A673 (cell line): Measurements from ENCODE around the gene ZBTB37. TPM values are rescaled to one million over a fixed set of nuclear protein-coding genes. Genes with fewer than 3 reads are reported as not detected.

ENCODE experiments used
- BruUV-seq: library from RNA; stranded (reverse); fragments of 400-500 nt; replicated peaks from 2 replicates; lab custom pipeline; 2021; lab: Mats Ljungman, UMichigan
- CTCF ChIA-PET: fragments of 300-600 bp; sonication (Branson Sonifier 250); formaldehyde crosslinking; loops from one replicate; lab custom pipeline; 2022; ENCODE audit warnings: antibody characterized with exemption; lab: Charles Lee
- POLR2A ChIA-PET: fragments of 300-600 bp; sonication (Branson Sonifier 250); formaldehyde crosslinking; loops from one replicate; lab custom pipeline; 2022; ENCODE audit warnings: antibody characterized with exemption; ENCODE audit not compliant: low non-redundant PET; lab: Charles Lee
- DNase-seq: peaks from one replicate; pipeline ENCODE4 v3.0.0-alpha.2; 2015; ENCODE audit warnings: low spot score
- H3K27ac ChIP-seq: fragments of 200-600 bp; sonication (generic); 2 replicates; pipeline ENCODE4 v1.5.1; 2016; ENCODE audit warnings: mixed run types, low read depth, mild to moderate bottlenecking, mixed read lengths, antibody characterized with exemption, low read length; ENCODE audit not compliant: poor library complexity, severe bottlenecking
- H3K27me3 ChIP-seq: fragments of 200-600 bp; sonication (generic); replicated peaks from 2 replicates; pipeline ENCODE4 v1.6.1; 2017; ENCODE audit warnings: mixed run types, low read depth, mild to moderate bottlenecking, mixed read lengths, antibody characterized with exemption, low read length; ENCODE audit not compliant: insufficient read depth, poor library complexity
- H3K36me3 ChIP-seq: fragments of 200-600 bp; sonication (generic); 2 replicates; pipeline ENCODE4 v1.6.1; 2016; ENCODE audit warnings: mixed run types, mild to moderate bottlenecking, mixed read lengths, antibody characterized with exemption, low read length; ENCODE audit not compliant: insufficient read depth, poor library complexity, severe bottlenecking
- H3K4me1 ChIP-seq: fragments of 200-600 bp; sonication (generic); 2 replicates; pipeline ENCODE4 v1.6.1; 2017; ENCODE audit warnings: mixed run types, mild to moderate bottlenecking, mixed read lengths, antibody characterized with exemption, low read length; ENCODE audit not compliant: insufficient read depth, poor library complexity, severe bottlenecking
- H3K4me3 ChIP-seq: fragments of 200-600 bp; sonication (generic); 2 replicates; pipeline ENCODE4 v1.5.1; 2016; ENCODE audit warnings: low read depth, mixed run types, mild to moderate bottlenecking, mixed read lengths, low read length; ENCODE audit not compliant: poor library complexity, severe bottlenecking
- H3K9me3 ChIP-seq: fragments of 200-600 bp; sonication (generic); 2 replicates; pipeline ENCODE4 v1.6.1; 2016; ENCODE audit warnings: mixed run types, low read depth, mild to moderate bottlenecking, mixed read lengths, antibody characterized with exemption, low read length; ENCODE audit not compliant: poor library complexity, severe bottlenecking
- CTCF ChIP-seq: fragments of 300-800, 200-600 bp; sonication (generic); conservative IDR thresholded peaks from 2 replicates; pipeline ENCODE4 v1.5.1; 2017; ENCODE audit warnings: low read depth, mild to moderate bottlenecking, antibody characterized with exemption, low read length, moderate library complexity, mixed read lengths
- EZH2 ChIP-seq: fragments of 200-600 bp; sonication (generic); IDR thresholded peaks from 2 replicates; pipeline ENCODE4 v1.6.1; 2017; ENCODE audit warnings: borderline replicate concordance, low read depth, mild to moderate bottlenecking, mixed read lengths, antibody characterized with exemption, low read length; ENCODE audit not compliant: poor library complexity, severe bottlenecking
- intact Hi-C: fragments of 100-400 bp; cut with micrococcal nuclease; formaldehyde crosslinking; loops from one replicate; pipeline ENCODE4 v1.10.0; 2022; ENCODE audit not compliant: unreplicated experiment
- total RNA-seq: library from RNA; stranded (reverse); gene quantifications from 2 replicates; pipeline ENCODE4 v1.2.3, GENCODE V29; 2021

Gene ZBTB37
- total RNA-seq, 1 experiment from 2014 or later = 17.2 TPM

- intact Hi-C loops = no loop called here
- Histone ChIP-seq H3K27ac (no peak overlapping the region), H3K4me3 (no peak overlapping the region), H3K4me1 (no peaks in the 10 kb centered on the region), H3K9me3 (no peaks in the 10 kb centered on the region), H3K36me3 (peaks cover 16% of the 10 kb centered on the region), H3K27me3 (no peaks in the 10 kb centered on the region)
- CTCF ChIA-PET = no interaction called here
- POLR2A ChIA-PET = no interaction called here
- no peak for TF ChIP-seq EZH2
- no peak for TF ChIP-seq CTCF
- no TSS peak for BruUV-seq
- DNase-seq = no peak
These were observed 20.6 kb downstream of the ZBTB37 start for GRCh38 chr1:173888749-173889148.

GRCh38 chr1:173889885-173890284 is 21.7 kb downstream of the ZBTB37 start:
- Histone ChIP-seq H3K9me3 (no peaks in the 10 kb centered on the region), H3K27me3 (no peaks in the 10 kb centered on the region), H3K4me3 (no peak overlapping the region), H3K36me3 (peaks cover 16% of the 10 kb centered on the region), H3K4me1 (no peaks in the 10 kb centered on the region), H3K27ac (no peak overlapping the region)
- TF ChIP-seq EZH2 = no peak
- no peak for TF ChIP-seq CTCF
- intact Hi-C loops = no loop called here
- no peak for DNase-seq
- POLR2A ChIA-PET = no interaction called here
- BruUV-seq = no TSS peak
- CTCF ChIA-PET = no interaction called here

GRCh38 chr1:173893611-173894010 is 25.4 kb downstream of the ZBTB37 start:
- no peaks in the 10 kb centered on the region for H3K36me3 ChIP-seq
- no peaks in the 10 kb centered on the region for H3K4me1 ChIP-seq
- POLR2A ChIA-PET = no interaction called here
- H3K9me3 ChIP-seq = no peaks in the 10 kb centered on the region
- H3K4me3 ChIP-seq = no peak overlapping the region
- intact Hi-C loops = no loop called here
- no peaks in the 10 kb centered on the region for H3K27me3 ChIP-seq
- BruUV-seq = no TSS peak
- CTCF ChIA-PET = no interaction called here
- DNase-seq = no peak
- H3K27ac ChIP-seq = no peak overlapping the region
- TF ChIP-seq EZH2 (no peak), CTCF (no peak)
